8988T (cell line): Measurements from ENCODE around the gene RIMKLB.
"Not testable (repeated sequence)": the region's sequence is repeated elsewhere in the genome, so short reads cannot be mapped to it uniquely, and the experiment has no call there.

Source experiments
- DNase-seq: peaks from one replicate; pipeline ENCODE4 v3.0.0; 2011

The RIMKLB gene

GRCh38 chr12:8780389-8780788, 82.6 kb downstream of the RIMKLB start:
- DNase-seq, result no peak

- no peak for DNase-seq
These were observed 83.8 kb downstream of the RIMKLB start for GRCh38 chr12:8781381-8782127.

GRCh38 chr12:8784290-8784888, 86.6 kb downstream of the RIMKLB start:
- DNase-seq, result no peak

- no peak for DNase-seq
These were observed 87.7 kb downstream of the RIMKLB start for GRCh38 chr12:8785499-8785898.

- DNase-seq, result not testable (repeated sequence)
These were observed 89.4 kb downstream of the RIMKLB start for GRCh38 chr12:8787206-8787605.

- not testable (repeated sequence) for DNase-seq
These were observed 90.9 kb downstream of the RIMKLB start for GRCh38 chr12:8788706-8789105.

- not testable (repeated sequence) for DNase-seq
These were observed 91.7 kb downstream of the RIMKLB start for GRCh38 chr12:8789341-8790013.

- DNase-seq, result not testable (repeated sequence)
These were observed 95.4 kb downstream of the RIMKLB start for GRCh38 chr12:8793226-8793625.

GRCh38 chr12:8794611-8795010, 96.8 kb downstream of the RIMKLB start:
- not testable (repeated sequence) for DNase-seq

GRCh38 chr12:8796831-8797626, 99.2 kb downstream of the RIMKLB start:
- DNase-seq, result no peak

- DNase-seq, result not testable (repeated sequence)
These were observed 103.4 kb downstream of the RIMKLB start for GRCh38 chr12:8801213-8801612.

GRCh38 chr12:8804833-8805232, 107.0 kb downstream of the RIMKLB start:
- not testable (repeated sequence) for DNase-seq

GRCh38 chr12:8805487-8805886, 107.7 kb downstream of the RIMKLB start:
- not testable (repeated sequence) for DNase-seq

GRCh38 chr12:8807084-8807483, 109.3 kb downstream of the RIMKLB start:
- not testable (repeated sequence) for DNase-seq

- not testable (repeated sequence) for DNase-seq
These were observed 112.3 kb downstream of the RIMKLB start for GRCh38 chr12:8810112-8810511.

- DNase-seq, result no peak
These were observed 116.0 kb downstream of the RIMKLB start for GRCh38 chr12:8813572-8814357.

- DNase-seq, result no peak
These were observed 118.8 kb downstream of the RIMKLB start for GRCh38 chr12:8816448-8817050.

GRCh38 chr12:8817856-8818255, 120.1 kb downstream of the RIMKLB start:
- DNase-seq, result no peak

- no peak for DNase-seq
These were observed 120.7 kb downstream of the RIMKLB start for GRCh38 chr12:8818526-8818925.

GRCh38 chr12:8819666-8819980, 121.8 kb downstream of the RIMKLB start:
- DNase-seq, result no peak

GRCh38 chr12:8820676-8821407, 123.1 kb downstream of the RIMKLB start:
- not testable (repeated sequence) for DNase-seq
